WTC11 (cell line): Measurements from ENCODE around the gene FAF1.

Source experiments
- CREM ChIP-seq: sonication (generic); formaldehyde crosslinking; IDR thresholded peaks from 2 replicates; pipeline ENCODE4 v1.8.1; 2022; ENCODE audit warnings: mild to moderate bottlenecking, missing genetic modification reagents, moderate library complexity
- ESRRA ChIP-seq: sonication (generic); formaldehyde crosslinking; IDR thresholded peaks from 2 replicates; pipeline ENCODE4 v1.8.1; 2022; ENCODE audit warnings: mild to moderate bottlenecking, missing genetic modification reagents, borderline replicate concordance
- ETV6 ChIP-seq: sonication (generic); formaldehyde crosslinking; IDR thresholded peaks from 2 replicates; pipeline ENCODE4 v1.8.1; 2022; ENCODE audit warnings: mild to moderate bottlenecking, missing genetic modification reagents
- NR2C2 ChIP-seq: sonication (generic); formaldehyde crosslinking; IDR thresholded peaks from 2 replicates; pipeline ENCODE4 v1.8.0; 2022; ENCODE audit warnings: mild to moderate bottlenecking, missing genetic modification reagents
- ZNF423 ChIP-seq: fragments of 250-450 bp; sonication (Bioruptor Pico); IDR thresholded peaks from 2 replicates; pipeline ENCODE4 v2.1.2; 2022; ENCODE audit warnings: mild to moderate bottlenecking, moderate library complexity
- TF ChIP-seq, protein P1 (sequence below): sonication (generic); formaldehyde crosslinking; IDR thresholded peaks from 2 replicates; pipeline ENCODE4 v1.8.1; 2022; ENCODE audit warnings: mild to moderate bottlenecking, moderate library complexity, missing genetic modification reagents
- TF ChIP-seq, protein P2 (sequence below): fragments of 200-600 bp; IDR thresholded peaks from 2 replicates; pipeline ENCODE4 v1.8.0; 2022; ENCODE audit warnings: antibody characterized with exemption
- TF ChIP-seq, protein P3 (sequence below): sonication (generic); formaldehyde crosslinking; IDR thresholded peaks from 2 replicates; pipeline ENCODE4 v1.8.1; 2022; ENCODE audit warnings: low read depth, missing genetic modification reagents, borderline replicate concordance
- TF ChIP-seq, protein P4 (sequence below): sonication (generic); formaldehyde crosslinking; IDR thresholded peaks from 2 replicates; pipeline ENCODE4 v1.8.1; 2023; ENCODE audit warnings: mild to moderate bottlenecking, missing genetic modification reagents
- TF ChIP-seq, protein P5 (sequence below): fragments of 250-450 bp; sonication (Bioruptor Pico); conservative IDR thresholded peaks from 2 replicates; pipeline ENCODE4 v1.9.0; 2021; ENCODE audit warnings: mild to moderate bottlenecking
- TF ChIP-seq, protein P6 (sequence below): sonication (generic); formaldehyde crosslinking; IDR thresholded peaks from 2 replicates; pipeline ENCODE4 v1.8.0; 2022; ENCODE audit warnings: missing genetic modification reagents
- TF ChIP-seq, protein P7 (sequence below): fragments of 250-450 bp; sonication (Bioruptor Pico); IDR thresholded peaks from 2 replicates; pipeline ENCODE4 v2.1.2; 2022; ENCODE audit warnings: mild to moderate bottlenecking, moderate library complexity

DNA sequence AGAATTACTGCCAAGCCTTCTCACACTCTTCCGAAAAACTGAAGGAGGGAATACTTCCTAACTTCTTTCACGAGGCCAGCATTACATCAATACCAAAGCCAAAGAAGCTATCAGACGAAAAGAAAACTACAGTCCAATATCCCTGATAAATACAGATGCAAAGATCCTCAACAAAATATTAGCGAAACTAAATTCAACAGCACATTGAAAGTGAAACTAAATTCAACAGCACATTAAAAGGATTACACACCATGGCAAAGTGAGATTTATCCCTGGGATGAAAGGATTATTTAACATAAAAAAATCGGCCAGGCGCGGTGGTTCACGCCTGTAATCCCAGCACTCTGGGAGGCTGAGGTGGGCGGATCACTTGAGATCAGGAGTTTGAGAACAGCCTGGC is 176.8 kb downstream of the FAF1 start:
- TF ChIP-seq CREM (CRISPR knock-in tag) (no peak), NR2C2 (CRISPR knock-in tag) (no peak), ESRRA (CRISPR knock-in tag) (no peak), ETV6 (CRISPR knock-in tag) (no peak), ZNF423 (CRISPR knock-in tag) (no peak)
- TF ChIP-seq, protein P1, sequence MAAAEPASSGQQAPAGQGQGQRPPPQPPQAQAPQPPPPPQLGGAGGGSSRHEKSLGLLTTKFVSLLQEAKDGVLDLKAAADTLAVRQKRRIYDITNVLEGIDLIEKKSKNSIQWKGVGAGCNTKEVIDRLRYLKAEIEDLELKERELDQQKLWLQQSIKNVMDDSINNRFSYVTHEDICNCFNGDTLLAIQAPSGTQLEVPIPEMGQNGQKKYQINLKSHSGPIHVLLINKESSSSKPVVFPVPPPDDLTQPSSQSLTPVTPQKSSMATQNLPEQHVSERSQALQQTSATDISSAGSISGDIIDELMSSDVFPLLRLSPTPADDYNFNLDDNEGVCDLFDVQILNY (CRISPR knock-in tag) = no peak
- TF ChIP-seq, protein P2, sequence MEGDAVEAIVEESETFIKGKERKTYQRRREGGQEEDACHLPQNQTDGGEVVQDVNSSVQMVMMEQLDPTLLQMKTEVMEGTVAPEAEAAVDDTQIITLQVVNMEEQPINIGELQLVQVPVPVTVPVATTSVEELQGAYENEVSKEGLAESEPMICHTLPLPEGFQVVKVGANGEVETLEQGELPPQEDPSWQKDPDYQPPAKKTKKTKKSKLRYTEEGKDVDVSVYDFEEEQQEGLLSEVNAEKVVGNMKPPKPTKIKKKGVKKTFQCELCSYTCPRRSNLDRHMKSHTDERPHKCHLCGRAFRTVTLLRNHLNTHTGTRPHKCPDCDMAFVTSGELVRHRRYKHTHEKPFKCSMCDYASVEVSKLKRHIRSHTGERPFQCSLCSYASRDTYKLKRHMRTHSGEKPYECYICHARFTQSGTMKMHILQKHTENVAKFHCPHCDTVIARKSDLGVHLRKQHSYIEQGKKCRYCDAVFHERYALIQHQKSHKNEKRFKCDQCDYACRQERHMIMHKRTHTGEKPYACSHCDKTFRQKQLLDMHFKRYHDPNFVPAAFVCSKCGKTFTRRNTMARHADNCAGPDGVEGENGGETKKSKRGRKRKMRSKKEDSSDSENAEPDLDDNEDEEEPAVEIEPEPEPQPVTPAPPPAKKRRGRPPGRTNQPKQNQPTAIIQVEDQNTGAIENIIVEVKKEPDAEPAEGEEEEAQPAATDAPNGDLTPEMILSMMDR = no peak
- TF ChIP-seq, protein P3, sequence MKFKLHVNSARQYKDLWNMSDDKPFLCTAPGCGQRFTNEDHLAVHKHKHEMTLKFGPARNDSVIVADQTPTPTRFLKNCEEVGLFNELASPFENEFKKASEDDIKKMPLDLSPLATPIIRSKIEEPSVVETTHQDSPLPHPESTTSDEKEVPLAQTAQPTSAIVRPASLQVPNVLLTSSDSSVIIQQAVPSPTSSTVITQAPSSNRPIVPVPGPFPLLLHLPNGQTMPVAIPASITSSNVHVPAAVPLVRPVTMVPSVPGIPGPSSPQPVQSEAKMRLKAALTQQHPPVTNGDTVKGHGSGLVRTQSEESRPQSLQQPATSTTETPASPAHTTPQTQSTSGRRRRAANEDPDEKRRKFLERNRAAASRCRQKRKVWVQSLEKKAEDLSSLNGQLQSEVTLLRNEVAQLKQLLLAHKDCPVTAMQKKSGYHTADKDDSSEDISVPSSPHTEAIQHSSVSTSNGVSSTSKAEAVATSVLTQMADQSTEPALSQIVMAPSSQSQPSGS (CRISPR knock-in tag) = no peak
- TF ChIP-seq, protein P4, sequence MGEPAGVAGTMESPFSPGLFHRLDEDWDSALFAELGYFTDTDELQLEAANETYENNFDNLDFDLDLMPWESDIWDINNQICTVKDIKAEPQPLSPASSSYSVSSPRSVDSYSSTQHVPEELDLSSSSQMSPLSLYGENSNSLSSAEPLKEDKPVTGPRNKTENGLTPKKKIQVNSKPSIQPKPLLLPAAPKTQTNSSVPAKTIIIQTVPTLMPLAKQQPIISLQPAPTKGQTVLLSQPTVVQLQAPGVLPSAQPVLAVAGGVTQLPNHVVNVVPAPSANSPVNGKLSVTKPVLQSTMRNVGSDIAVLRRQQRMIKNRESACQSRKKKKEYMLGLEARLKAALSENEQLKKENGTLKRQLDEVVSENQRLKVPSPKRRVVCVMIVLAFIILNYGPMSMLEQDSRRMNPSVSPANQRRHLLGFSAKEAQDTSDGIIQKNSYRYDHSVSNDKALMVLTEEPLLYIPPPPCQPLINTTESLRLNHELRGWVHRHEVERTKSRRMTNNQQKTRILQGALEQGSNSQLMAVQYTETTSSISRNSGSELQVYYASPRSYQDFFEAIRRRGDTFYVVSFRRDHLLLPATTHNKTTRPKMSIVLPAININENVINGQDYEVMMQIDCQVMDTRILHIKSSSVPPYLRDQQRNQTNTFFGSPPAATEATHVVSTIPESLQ (CRISPR knock-in tag) = no peak
- TF ChIP-seq, protein P5, sequence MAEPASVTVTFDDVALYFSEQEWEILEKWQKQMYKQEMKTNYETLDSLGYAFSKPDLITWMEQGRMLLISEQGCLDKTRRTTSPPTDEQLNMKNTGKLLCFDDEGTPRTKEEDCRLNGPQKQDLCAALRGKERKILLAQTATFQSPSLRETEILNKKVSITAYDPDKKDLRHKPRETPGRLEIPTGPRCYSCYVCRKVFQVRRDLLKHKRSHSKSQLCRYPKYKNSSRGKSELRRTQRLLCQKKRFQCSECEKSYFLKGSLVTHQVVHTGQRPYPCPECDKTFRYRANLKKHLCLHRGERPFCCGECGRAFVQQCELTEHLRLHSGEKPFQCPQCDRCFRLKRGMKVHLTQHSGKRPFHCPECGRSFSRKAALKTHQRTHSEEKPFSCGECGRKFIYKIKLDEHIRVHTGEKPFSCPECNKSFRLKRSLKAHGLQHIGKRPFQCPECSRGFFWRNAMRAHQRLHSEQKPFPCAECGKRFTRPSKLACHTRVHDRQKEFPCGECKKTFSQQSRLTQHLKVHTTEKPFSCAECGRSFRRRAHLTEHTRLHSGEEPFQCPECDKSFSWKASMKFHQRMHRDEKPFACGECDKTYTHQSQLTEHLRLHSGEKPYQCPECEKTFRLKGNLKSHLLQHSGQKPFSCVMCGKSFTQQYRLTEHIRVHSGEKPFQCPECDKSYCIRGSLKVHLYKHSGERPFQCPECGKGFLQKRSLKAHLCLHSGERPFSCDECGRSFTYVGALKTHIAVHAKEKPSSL (CRISPR knock-in tag) = no peak
- TF ChIP-seq, protein P6, sequence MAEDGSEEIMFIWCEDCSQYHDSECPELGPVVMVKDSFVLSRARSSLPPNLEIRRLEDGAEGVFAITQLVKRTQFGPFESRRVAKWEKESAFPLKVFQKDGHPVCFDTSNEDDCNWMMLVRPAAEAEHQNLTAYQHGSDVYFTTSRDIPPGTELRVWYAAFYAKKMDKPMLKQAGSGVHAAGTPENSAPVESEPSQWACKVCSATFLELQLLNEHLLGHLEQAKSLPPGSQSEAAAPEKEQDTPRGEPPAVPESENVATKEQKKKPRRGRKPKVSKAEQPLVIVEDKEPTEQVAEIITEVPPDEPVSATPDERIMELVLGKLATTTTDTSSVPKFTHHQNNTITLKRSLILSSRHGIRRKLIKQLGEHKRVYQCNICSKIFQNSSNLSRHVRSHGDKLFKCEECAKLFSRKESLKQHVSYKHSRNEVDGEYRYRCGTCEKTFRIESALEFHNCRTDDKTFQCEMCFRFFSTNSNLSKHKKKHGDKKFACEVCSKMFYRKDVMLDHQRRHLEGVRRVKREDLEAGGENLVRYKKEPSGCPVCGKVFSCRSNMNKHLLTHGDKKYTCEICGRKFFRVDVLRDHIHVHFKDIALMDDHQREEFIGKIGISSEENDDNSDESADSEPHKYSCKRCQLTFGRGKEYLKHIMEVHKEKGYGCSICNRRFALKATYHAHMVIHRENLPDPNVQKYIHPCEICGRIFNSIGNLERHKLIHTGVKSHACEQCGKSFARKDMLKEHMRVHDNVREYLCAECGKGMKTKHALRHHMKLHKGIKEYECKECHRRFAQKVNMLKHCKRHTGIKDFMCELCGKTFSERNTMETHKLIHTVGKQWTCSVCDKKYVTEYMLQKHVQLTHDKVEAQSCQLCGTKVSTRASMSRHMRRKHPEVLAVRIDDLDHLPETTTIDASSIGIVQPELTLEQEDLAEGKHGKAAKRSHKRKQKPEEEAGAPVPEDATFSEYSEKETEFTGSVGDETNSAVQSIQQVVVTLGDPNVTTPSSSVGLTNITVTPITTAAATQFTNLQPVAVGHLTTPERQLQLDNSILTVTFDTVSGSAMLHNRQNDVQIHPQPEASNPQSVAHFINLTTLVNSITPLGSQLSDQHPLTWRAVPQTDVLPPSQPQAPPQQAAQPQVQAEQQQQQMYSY (CRISPR knock-in tag) = no peak
- TF ChIP-seq, protein P7, sequence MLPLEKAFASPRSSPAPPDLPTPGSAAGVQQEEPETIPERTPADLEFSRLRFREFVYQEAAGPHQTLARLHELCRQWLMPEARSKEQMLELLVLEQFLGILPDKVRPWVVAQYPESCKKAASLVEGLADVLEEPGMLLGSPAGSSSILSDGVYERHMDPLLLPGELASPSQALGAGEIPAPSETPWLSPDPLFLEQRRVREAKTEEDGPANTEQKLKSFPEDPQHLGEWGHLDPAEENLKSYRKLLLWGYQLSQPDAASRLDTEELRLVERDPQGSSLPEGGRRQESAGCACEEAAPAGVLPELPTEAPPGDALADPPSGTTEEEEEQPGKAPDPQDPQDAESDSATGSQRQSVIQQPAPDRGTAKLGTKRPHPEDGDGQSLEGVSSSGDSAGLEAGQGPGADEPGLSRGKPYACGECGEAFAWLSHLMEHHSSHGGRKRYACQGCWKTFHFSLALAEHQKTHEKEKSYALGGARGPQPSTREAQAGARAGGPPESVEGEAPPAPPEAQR (CRISPR knock-in tag) = no peak
